HTERT RPE-1 (cell line): Measurements from ENCODE around the gene FAM72B.
"Not testable (repeated sequence)": the region's sequence is repeated elsewhere in the genome, so short reads cannot be mapped to it uniquely, and the experiment has no call there.

Experiments used
- in situ Hi-C: fragments of 300-500 bp; cut with MboI; formaldehyde crosslinking; loops from 4 replicates; pipeline ENCODE4 v1.14.3; 2020; ENCODE audit warnings: low sequenced_read_pairs

FAM72B gene

GRCh38 chr1:121184290-121185127 lies at the start of gene FAM72B, which contains the start of gene SRGAP2C:
Gene FAM72B, minus strand, starts transcription at chr1:121184340. Its CDS starts 851 bp downstream, at chr1:121183489.
Gene SRGAP2C, plus strand, starts transcription at chr1:121184975. Its CDS starts 2,472 bp downstream, at chr1:121187447.
- in situ Hi-C loops: not testable (repeated sequence)

DNA sequence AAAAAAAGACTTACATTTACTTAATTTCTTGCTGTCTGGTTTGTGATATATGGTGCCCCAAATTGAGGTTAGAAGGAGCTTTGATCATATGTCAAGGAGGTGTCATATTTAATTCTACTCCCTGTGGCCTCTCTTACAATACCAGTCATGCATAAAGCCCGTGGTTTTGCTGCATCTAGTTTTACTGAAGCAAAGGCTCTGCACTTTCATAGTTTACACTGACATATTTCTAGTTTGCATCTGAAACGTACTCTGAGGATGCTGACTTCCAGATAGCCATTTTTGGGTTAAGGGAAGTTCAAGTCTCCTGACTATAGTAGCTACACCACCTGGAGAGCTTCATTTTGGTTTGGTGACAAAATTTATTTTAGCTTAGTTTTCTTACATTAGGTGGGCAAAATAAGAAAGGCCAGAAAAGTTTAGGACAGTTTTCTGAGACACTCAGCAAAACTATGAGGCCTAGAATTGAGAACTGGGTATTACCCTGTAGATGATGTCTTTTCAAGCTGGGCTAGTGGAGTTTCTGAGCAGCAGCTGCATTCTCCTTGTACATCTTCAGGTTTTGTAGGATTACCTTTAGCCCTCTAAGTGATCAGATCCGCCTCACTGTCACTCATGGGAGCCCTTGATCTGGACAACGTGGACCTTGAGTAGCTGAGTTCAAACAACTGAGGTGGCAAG lies 48.4 kb upstream of the FAM72B start:
- in situ Hi-C loops: not testable (repeated sequence)

- in situ Hi-C loops: not testable (repeated sequence)
Observed at GRCh38 chr1:121230636-121231035, 46.5 kb upstream of the FAM72B start.

GRCh38 chr1:121227544-121228330 lies 43.6 kb upstream of the FAM72B start:
- in situ Hi-C loops: not testable (repeated sequence)

DNA sequence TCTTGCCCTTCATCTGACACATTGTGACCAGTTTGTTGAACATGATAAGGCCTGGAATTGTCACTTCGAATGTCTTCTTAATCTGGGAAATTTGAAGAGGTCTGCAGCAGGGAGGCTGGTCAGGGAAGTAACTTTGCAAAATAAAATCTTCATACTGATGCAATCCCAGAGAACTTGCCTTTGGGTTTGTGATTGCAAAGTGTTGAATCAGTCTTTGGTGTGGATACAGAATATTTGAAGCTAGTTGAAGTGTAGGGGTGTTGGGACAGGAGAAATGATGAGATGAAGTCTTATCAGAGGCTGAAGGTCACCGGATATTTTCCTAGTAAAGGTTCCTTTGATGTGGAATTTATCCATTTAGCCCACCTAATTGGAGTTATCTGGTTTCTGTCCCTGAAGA lies 42.8 kb upstream of the FAM72B start:
- in situ Hi-C loops: not testable (repeated sequence)

GRCh38 chr1:121226295-121226904 lies 42.3 kb upstream of the FAM72B start:
- in situ Hi-C loops: not testable (repeated sequence)

- in situ Hi-C loops: not testable (repeated sequence)
Observed at GRCh38 chr1:121224714-121225113, 40.6 kb upstream of the FAM72B start.

DNA sequence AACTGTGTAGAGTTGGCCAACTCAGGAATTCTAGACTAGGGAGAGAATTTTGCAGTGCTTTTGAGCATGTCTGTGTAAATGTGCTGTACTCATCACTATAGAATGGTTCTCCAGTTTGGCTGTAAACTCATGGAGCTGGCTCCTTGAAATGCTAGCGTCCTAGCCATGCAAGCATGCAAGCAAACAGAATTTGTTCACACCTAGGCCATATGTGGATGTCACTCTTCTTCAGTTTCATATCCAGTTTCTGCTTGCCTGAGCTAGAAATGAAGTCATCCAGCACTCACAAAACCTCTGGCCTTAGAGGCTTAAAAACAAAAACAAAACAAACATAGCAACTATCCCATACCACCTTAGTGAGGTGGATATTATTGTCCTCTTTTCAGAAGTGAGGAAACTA lies 37.6 kb upstream of the FAM72B start:
- in situ Hi-C loops: not testable (repeated sequence)

GRCh38 chr1:121216676-121217075 lies 32.5 kb upstream of the FAM72B start:
- in situ Hi-C loops: not testable (repeated sequence)

DNA sequence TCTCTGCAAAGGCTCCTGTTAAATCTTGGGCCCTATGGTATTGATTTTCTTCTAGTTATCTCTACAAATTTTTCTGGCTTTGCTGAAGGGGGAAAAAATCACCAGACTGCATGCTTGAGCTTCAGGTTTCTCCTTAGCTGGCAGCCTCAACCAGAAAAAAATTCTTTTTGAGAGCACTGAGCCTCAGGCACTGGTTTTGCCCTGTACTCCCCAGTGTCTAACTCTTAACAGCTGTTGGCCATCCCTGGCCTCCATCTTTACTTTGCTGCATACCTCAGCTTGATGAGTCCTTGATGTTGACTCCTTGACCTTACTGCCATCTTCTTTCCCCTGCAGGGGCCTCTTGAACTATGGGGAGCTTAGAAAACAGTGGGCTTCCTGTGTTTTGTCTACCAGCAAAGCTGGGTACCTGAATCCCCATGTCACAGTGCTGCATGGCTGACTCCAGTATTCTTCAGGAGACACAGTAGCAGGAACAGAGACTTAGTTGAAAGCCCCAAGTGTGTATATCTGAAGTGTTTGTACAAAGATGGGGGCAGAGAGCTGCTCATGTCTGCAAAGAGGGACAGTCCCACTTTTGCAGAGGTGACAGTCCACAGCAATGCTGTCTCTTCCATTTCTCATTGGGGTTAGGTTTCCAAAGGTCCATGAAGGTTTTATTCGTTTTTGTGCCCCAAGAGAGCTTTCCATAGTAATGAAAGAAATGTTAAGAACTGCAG lies 31.7 kb upstream of the FAM72B start:
- in situ Hi-C loops: not testable (repeated sequence)

- in situ Hi-C loops: not testable (repeated sequence)
Observed at GRCh38 chr1:121214544-121215156, 30.5 kb upstream of the FAM72B start.

GRCh38 chr1:121213491-121213890 lies 29.4 kb upstream of the FAM72B start:
- in situ Hi-C loops: not testable (repeated sequence)

GRCh38 chr1:121210778-121211177 lies 26.6 kb upstream of the FAM72B start:
- in situ Hi-C loops: not testable (repeated sequence)

DNA sequence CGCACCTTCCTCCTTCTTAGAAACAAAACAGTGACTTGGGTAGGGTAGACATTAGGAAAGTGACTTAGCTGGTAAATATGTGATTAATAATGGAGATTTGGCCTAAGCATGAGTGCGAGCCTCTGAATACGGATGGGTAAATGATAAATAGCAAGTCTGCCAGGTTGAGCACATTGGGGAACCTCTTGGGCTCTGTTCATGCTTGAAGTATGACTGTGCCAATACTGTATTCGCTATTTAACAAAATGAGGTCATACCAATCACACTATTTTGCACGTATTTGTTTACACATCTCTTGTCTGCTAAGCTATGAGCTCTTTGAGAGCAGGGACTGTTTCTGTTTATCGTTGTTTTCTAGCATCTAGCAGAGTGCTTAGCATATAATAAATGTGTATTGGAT lies 24.2 kb upstream of the FAM72B start:
- in situ Hi-C loops: not testable (repeated sequence)

GRCh38 chr1:121207328-121207727 lies 23.2 kb upstream of the FAM72B start:
- in situ Hi-C loops: not testable (repeated sequence)

- in situ Hi-C loops: not testable (repeated sequence)
Observed at GRCh38 chr1:121205786-121206711, 21.9 kb upstream of the FAM72B start.

DNA sequence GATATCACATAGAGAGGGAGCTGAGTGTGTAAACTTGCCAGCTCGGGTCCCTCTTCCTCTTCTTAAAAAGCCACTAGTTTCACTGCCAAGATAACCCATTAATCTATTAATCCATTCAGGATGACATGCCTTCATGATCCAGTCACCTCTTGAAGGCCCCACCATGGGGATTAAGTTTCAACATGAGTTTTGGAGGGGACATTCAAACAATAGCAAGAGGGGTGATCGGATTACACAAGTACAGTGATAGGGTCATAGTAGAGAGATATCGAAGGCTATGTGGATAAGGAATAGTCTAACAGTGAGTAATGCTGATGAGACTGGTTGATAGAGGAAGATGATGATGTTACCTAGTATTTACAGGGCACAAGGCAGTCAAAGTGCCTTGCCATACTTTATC lies 18.8 kb upstream of the FAM72B start:
- in situ Hi-C loops: not testable (repeated sequence)
